HUES6 (cell line): Measurements from ENCODE around the gene TOGARAM2.

Experiments
- H3K27ac ChIP-seq: 2 replicates; pipeline ENCODE4 v1.7.0; 2013; ENCODE audit warnings: low read depth, mild to moderate bottlenecking, low read length, inconsistent platforms
- H3K27me3 ChIP-seq: 2 replicates; pipeline ENCODE4 v1.6.1; 2013; ENCODE audit warnings: low read length; ENCODE audit not compliant: control insufficient read depth, insufficient read depth
- H3K36me3 ChIP-seq: 2 replicates; pipeline ENCODE4 v1.6.1; 2013; ENCODE audit warnings: low read length; ENCODE audit not compliant: control insufficient read depth, insufficient read depth
- H3K4me1 ChIP-seq: 2 replicates; pipeline ENCODE4 v1.6.1; 2013; ENCODE audit warnings: low read length; ENCODE audit not compliant: control insufficient read depth, insufficient read depth
- H3K4me3 ChIP-seq: 2 replicates; pipeline ENCODE4 v1.5.1; 2013; ENCODE audit warnings: low read depth, low read length
- H3K9ac ChIP-seq: one replicate; pipeline ENCODE4 v1.6.1; 2013; ENCODE audit warnings: mild to moderate bottlenecking, low read length
- H3K9me3 ChIP-seq: 2 replicates; pipeline ENCODE4 v1.6.1; 2013; ENCODE audit warnings: low read depth, low read length; ENCODE audit not compliant: control insufficient read depth, insufficient read depth

Gene TOGARAM2

GRCh38 chr2:29057006-29057405, 75.9 kb downstream of the TOGARAM2 start:
- Histone ChIP-seq H3K27ac (no peak overlapping the region), H3K4me1 (peaks cover 21% of the 10 kb centered on the region), H3K27me3 (no peaks in the 10 kb centered on the region), H3K9ac (no peak overlapping the region), H3K36me3 (no peaks in the 10 kb centered on the region), H3K4me3 (no peak overlapping the region), H3K9me3 (no peaks in the 10 kb centered on the region)

GRCh38 chr2:29059624-29060023, 78.5 kb downstream of the TOGARAM2 start:
- H3K36me3 ChIP-seq = no peaks in the 10 kb centered on the region
- H3K4me1 ChIP-seq = peaks cover 9% of the 10 kb centered on the region

DNA sequence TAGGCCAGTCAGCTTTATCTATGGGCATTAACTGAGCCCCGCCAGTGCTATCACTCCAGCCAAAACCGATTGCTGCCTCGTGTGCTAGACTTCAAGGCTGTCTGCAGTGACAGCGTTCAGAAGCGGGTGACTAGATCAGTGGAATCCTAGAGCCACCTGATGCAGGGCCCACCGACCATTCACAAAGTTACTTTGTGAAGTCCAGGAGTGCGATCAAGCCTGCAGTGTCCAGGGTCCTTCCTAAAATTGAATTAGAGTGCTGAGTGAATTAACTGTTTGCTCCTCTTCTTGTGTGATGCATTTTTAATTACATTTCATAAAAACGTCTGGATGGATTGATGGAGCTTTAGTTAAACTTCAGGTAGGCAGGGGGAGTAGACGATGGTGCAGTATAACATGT, 79.3 kb downstream of the TOGARAM2 start:
- Histone ChIP-seq H3K27ac (no peak overlapping the region), H3K4me3 (no peak overlapping the region), H3K36me3 (no peaks in the 10 kb centered on the region), H3K9ac (no peak overlapping the region), H3K9me3 (no peaks in the 10 kb centered on the region), H3K4me1 (peaks cover 14% of the 10 kb centered on the region), H3K27me3 (no peaks in the 10 kb centered on the region)

More at GRCh38 chr2:29059624-29060023, 78.5 kb downstream of the TOGARAM2 start:
- Histone ChIP-seq H3K4me3 (no peak overlapping the region), H3K9ac (no peak overlapping the region), H3K27ac (no peak overlapping the region), H3K27me3 (no peaks in the 10 kb centered on the region), H3K9me3 (no peaks in the 10 kb centered on the region)

GRCh38 chr2:29061176-29061575, 80.1 kb downstream of the TOGARAM2 start:
- H3K4me3 ChIP-seq = no peak overlapping the region
- H3K4me1 ChIP-seq = peaks cover 16% of the 10 kb centered on the region
- no peaks in the 10 kb centered on the region for H3K27me3 ChIP-seq
- H3K27ac ChIP-seq = no peak overlapping the region
- H3K9ac ChIP-seq = no peak overlapping the region
- no peaks in the 10 kb centered on the region for H3K36me3 ChIP-seq
- H3K9me3 ChIP-seq = no peaks in the 10 kb centered on the region

DNA sequence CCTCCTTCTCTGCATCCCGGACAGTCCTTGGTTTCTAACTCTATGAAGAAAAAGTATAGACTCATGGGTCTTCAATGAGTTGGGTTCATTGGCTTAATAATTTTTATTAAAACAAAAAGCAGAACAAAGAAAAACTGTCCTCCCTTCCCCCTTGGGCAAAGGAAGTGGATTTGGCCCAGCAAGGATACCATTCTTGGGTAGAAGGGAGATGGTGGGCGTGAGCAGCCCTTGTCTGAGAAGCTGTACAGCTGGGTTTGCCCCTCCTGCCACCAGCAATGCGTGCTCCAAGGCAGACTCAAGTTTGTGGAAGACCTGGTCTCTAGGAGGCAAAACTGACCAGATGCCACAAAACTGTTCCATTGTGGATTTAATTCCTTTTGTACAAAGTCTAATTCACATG, 80.5 kb downstream of the TOGARAM2 start:
- Histone ChIP-seq H3K36me3 (no peaks in the 10 kb centered on the region), H3K4me1 (peaks cover 16% of the 10 kb centered on the region), H3K27ac (no peak overlapping the region), H3K9me3 (no peaks in the 10 kb centered on the region), H3K9ac (no peak overlapping the region), H3K27me3 (no peaks in the 10 kb centered on the region), H3K4me3 (no peak overlapping the region)

GRCh38 chr2:29062371-29062770, 81.3 kb downstream of the TOGARAM2 start:
- Histone ChIP-seq H3K4me3 (no peak overlapping the region), H3K27me3 (no peaks in the 10 kb centered on the region), H3K36me3 (no peaks in the 10 kb centered on the region), H3K9ac (no peak overlapping the region), H3K4me1 (peaks cover 16% of the 10 kb centered on the region), H3K27ac (no peak overlapping the region), H3K9me3 (no peaks in the 10 kb centered on the region)

GRCh38 chr2:29063056-29063455, 82.0 kb downstream of the TOGARAM2 start:
- no peak overlapping the region for H3K27ac ChIP-seq
- H3K9me3 ChIP-seq = no peaks in the 10 kb centered on the region
- H3K36me3 ChIP-seq = no peaks in the 10 kb centered on the region
- H3K4me1 ChIP-seq = peaks cover 16% of the 10 kb centered on the region
- H3K27me3 ChIP-seq = no peaks in the 10 kb centered on the region
- H3K9ac ChIP-seq = no peak overlapping the region
- no peak overlapping the region for H3K4me3 ChIP-seq

DNA sequence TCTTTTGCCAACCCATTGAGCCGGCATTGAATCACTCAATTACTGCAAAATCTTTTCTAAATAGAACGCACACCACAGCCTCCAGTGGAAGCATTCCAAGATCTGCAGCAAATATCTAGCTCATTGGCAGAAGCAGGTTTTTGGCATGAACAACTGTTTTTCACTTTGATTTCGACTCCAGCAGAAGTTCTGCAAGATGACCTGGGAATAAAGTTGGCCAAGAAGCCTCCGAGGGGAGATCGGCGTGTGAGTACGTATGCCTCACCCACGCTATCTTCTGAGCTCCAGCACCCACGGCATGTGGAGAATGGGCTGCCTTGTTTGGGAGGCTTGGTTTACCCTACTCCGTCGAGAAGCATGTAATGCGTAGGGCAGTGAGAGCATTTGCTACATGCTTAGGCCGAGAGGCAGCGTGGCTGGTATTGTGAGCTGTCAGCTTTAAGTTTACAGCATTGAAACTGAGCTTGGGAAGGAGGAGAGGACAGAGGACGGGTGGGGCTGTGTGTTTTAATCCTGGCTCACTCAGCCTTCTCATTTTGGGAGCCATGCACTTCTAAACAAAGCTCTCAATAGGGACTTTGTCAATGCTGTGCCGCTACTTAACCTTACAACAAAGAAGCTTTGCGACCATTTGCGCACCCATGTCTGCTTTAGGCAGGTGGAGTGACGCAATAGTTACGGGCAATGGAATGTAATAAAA, 82.7 kb downstream of the TOGARAM2 start:
- H3K27ac ChIP-seq = no peak overlapping the region
- no peaks in the 10 kb centered on the region for H3K36me3 ChIP-seq
- H3K27me3 ChIP-seq = no peaks in the 10 kb centered on the region
- peaks cover 16% of the 10 kb centered on the region for H3K4me1 ChIP-seq
- H3K4me3 ChIP-seq = no peak overlapping the region
- H3K9me3 ChIP-seq = no peaks in the 10 kb centered on the region
- no peak overlapping the region for H3K9ac ChIP-seq

GRCh38 chr2:29064346-29064715, 83.2 kb downstream of the TOGARAM2 start:
- no peak overlapping the region for H3K27ac ChIP-seq
- H3K4me1 ChIP-seq = peaks cover 16% of the 10 kb centered on the region
- no peaks in the 10 kb centered on the region for H3K36me3 ChIP-seq
- no peak overlapping the region for H3K9ac ChIP-seq
- no peaks in the 10 kb centered on the region for H3K9me3 ChIP-seq
- H3K4me3 ChIP-seq = no peak overlapping the region
- H3K27me3 ChIP-seq = no peaks in the 10 kb centered on the region

DNA sequence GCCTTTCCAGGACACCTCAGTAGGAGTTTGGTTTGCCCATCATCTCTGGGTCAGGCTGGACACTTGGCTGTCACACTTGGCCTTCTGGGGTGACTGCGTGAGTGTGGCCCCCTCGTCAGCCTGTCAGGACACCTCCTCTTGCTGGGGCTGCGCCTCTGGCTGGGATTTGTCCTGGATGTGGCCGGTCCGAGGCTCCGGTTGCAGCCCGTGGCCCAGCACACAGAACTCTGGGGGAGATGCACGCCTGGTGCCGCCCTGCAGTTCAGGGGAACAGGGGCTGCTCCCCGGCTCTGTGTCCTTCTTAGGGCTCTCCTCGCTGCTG, 83.6 kb downstream of the TOGARAM2 start:
- H3K4me1 ChIP-seq = peaks cover 16% of the 10 kb centered on the region
- H3K9me3 ChIP-seq = no peaks in the 10 kb centered on the region
- no peaks in the 10 kb centered on the region for H3K36me3 ChIP-seq
- no peak overlapping the region for H3K27ac ChIP-seq
- no peak overlapping the region for H3K9ac ChIP-seq
- no peaks in the 10 kb centered on the region for H3K27me3 ChIP-seq
- no peak overlapping the region for H3K4me3 ChIP-seq

DNA sequence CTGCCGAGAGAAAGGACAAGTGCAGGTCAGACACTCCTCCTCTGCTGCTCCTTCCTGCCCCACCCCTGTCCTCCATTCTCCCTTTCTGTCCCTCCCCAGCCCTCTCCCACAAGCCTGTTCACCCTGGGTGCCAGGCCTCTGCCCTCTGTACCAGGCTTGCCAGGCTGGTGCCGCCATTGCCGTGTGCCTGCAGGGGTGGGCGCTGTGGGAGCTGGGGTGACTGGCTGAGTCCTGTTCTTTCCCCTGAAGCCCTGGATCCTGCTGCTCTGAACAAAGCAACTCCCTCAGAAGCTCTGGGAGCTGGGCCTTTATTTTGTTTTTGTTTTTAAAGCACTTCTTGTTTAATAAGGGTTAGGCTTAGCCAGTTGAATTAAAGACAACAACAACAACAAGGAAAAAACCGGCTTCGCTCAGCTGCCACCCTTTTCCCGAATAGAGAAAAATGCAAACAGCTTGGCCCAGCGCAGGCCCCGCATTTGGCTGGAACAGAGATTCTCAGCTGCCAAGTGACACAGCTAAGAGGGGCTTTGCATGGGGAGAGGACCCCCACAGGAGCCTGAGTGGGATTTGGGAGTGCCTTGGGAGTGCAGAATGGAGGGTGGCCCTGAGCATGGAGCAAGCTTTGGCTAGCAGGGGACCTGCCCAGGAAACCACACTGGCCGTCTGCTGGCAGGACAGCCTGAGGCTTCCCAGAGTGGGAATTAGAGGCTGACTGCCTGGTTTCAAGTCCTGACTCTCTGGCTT, 84.1 kb downstream of the TOGARAM2 start:
- H3K9ac ChIP-seq = no peak overlapping the region
- no peaks in the 10 kb centered on the region for H3K9me3 ChIP-seq
- H3K4me3 ChIP-seq = no peak overlapping the region
- no peaks in the 10 kb centered on the region for H3K27me3 ChIP-seq
- no peaks in the 10 kb centered on the region for H3K36me3 ChIP-seq
- peaks cover 16% of the 10 kb centered on the region for H3K4me1 ChIP-seq
- H3K27ac ChIP-seq = no peak overlapping the region
